IMR-90 (cell line): ENCODE measurements around the gene MYO9B. TPM values are rescaled to one million over a fixed set of nuclear protein-coding genes. Genes with fewer than 3 reads are reported as not detected.

Source experiments
- ATAC-seq: fragments of 200-7000 bp; cut with Tn5 transposase; 2 replicates; pipeline ENCODE4 v1.9.1; 2020; ENCODE audit warnings: low read depth, mild to moderate bottlenecking, moderate library complexity
- BruUV-seq: library from RNA; stranded (reverse); fragments of 400-500 nt; replicated peaks from 2 replicates; lab custom pipeline; 2021; lab: Mats Ljungman, UMichigan
- CTCF ChIA-PET: fragments of 300-600 bp; formaldehyde crosslinking; extraction: SDS; loops from one replicate; lab custom pipeline; 2021; ENCODE audit warnings: antibody characterized with exemption; lab: Yijun Ruan, JAX
- POLR2A ChIA-PET: fragments of 300-600 bp; sonication (Branson Sonifier 250); formaldehyde crosslinking; loops from one replicate; lab custom pipeline; 2022; ENCODE audit warnings: antibody characterized with exemption; ENCODE audit not compliant: unreplicated experiment; lab: Charles Lee
- DNase-seq: peaks from one replicate; pipeline ENCODE4 v3.0.0; 2013
- H2AFZ ChIP-seq: replicated peaks from 2 replicates; pipeline ENCODE3; 2013; ENCODE audit warnings: low read length, mild to moderate bottlenecking; ENCODE audit not compliant: poor library complexity
- H2AK5ac ChIP-seq: 2 replicates; pipeline ENCODE4 v1.6.1; 2013; ENCODE audit warnings: low read depth, low read length, inconsistent platforms
- H2AK9ac ChIP-seq: replicated peaks from 2 replicates; pipeline ENCODE3; 2013; ENCODE audit warnings: mild to moderate bottlenecking, low read depth, low read length, moderate library complexity; ENCODE audit not compliant: poor library complexity
- H2BK120ac ChIP-seq: 2 replicates; pipeline ENCODE4 v1.6.1; 2013; ENCODE audit warnings: low read depth, low read length, inconsistent platforms
- H2BK15ac ChIP-seq: 3 replicates; pipeline ENCODE4 v1.6.1; 2013; ENCODE audit warnings: low read depth, low read length, inconsistent platforms
- H2BK20ac ChIP-seq: 2 replicates; pipeline ENCODE4 v1.6.1; 2013; ENCODE audit warnings: low read depth, mild to moderate bottlenecking, inconsistent platforms, low read length, moderate library complexity
- H2BK5ac ChIP-seq: 2 replicates; pipeline ENCODE4 v1.6.1; 2013; ENCODE audit warnings: mild to moderate bottlenecking, low read depth, low read length, inconsistent platforms; ENCODE audit not compliant: poor library complexity, severe bottlenecking
- H3K14ac ChIP-seq: replicated peaks from 2 replicates; pipeline ENCODE4 v1.6.1; 2013; ENCODE audit warnings: low read depth, low read length, inconsistent platforms
- H3K18ac ChIP-seq: 2 replicates; pipeline ENCODE4 v1.6.1; 2013; ENCODE audit warnings: low read depth, low read length, control low read depth
- H3K23ac ChIP-seq: 2 replicates; pipeline ENCODE4 v1.6.1; 2013; ENCODE audit warnings: low read depth, low read length, inconsistent platforms
- H3K27ac ChIP-seq: 2 replicates; pipeline ENCODE4 v1.5.1; 2013; ENCODE audit warnings: mild to moderate bottlenecking, control low read depth, low read length; ENCODE audit not compliant: insufficient read depth
- H3K27me3 ChIP-seq: 2 replicates; pipeline ENCODE4 v1.6.1; 2013; ENCODE audit warnings: low read length; ENCODE audit not compliant: control insufficient read depth, insufficient read depth
- H3K36me3 ChIP-seq: 2 replicates; pipeline ENCODE4 v1.6.1; 2013; ENCODE audit warnings: low read length, mixed read lengths; ENCODE audit not compliant: control insufficient read depth, insufficient read depth
- H3K4ac ChIP-seq: 2 replicates; pipeline ENCODE4 v1.6.1; 2013; ENCODE audit warnings: low read depth, low read length, inconsistent platforms
- H3K4me1 ChIP-seq: 2 replicates; pipeline ENCODE4 v1.6.1; 2013; ENCODE audit warnings: low read length, mixed read lengths; ENCODE audit not compliant: control insufficient read depth, insufficient read depth
- H3K4me2 ChIP-seq: 2 replicates; pipeline ENCODE4 v1.6.1; 2013; ENCODE audit warnings: low read depth, mild to moderate bottlenecking, control low read depth, low read length, moderate library complexity
- H3K4me3 ChIP-seq: 2 replicates; pipeline ENCODE4 v1.5.1; 2013; ENCODE audit warnings: low read depth, mild to moderate bottlenecking, control low read depth, low read length, moderate library complexity; ENCODE audit not compliant: insufficient read depth
- H3K56ac ChIP-seq: 2 replicates; pipeline ENCODE4 v1.6.1; 2013; ENCODE audit warnings: low read length, inconsistent platforms; ENCODE audit not compliant: insufficient read depth; ENCODE audit errors: extremely low read depth
- H3K79me1 ChIP-seq, 2 experiments: 2 replicates each; pipeline ENCODE4 v1.6.1; 2013; ENCODE audit warnings: low read length in 2 of 2, inconsistent platforms in 1 of 2, low read depth in 1 of 2
- H3K9ac ChIP-seq: 2 replicates; pipeline ENCODE4 v1.6.1; 2013; ENCODE audit warnings: low read depth, low read length, control low read depth
- H3K9me1 ChIP-seq: 2 replicates; pipeline ENCODE4 v1.6.1; 2013; ENCODE audit warnings: low read length, inconsistent platforms; ENCODE audit not compliant: insufficient read depth
- H3K9me3 ChIP-seq: 2 replicates; pipeline ENCODE4 v1.6.1; 2013; ENCODE audit warnings: low read length; ENCODE audit not compliant: control insufficient read depth, insufficient read depth
- H4K20me1 ChIP-seq: 2 replicates; pipeline ENCODE4 v1.6.1; 2013; ENCODE audit warnings: low read length, inconsistent platforms; ENCODE audit not compliant: insufficient read depth
- H4K5ac ChIP-seq: 2 replicates; pipeline ENCODE4 v1.6.1; 2013; ENCODE audit warnings: mild to moderate bottlenecking, low read depth, low read length, control low read depth
- H4K8ac ChIP-seq, 2 experiments: 2 replicates each; pipeline ENCODE4 v1.6.1; 2013; ENCODE audit warnings: low read depth in 2 of 2, low read length in 2 of 2, control low read depth in 1 of 2, inconsistent platforms in 1 of 2
- H4K91ac ChIP-seq: 2 replicates; pipeline ENCODE4 v1.6.1; 2013; ENCODE audit warnings: low read depth, low read length, inconsistent platforms; ENCODE audit not compliant: insufficient read depth
- BHLHE40 ChIP-seq: fragments of 150-350 bp; IDR thresholded peaks from 2 replicates; pipeline ENCODE4 v1.6.1; 2016; ENCODE audit warnings: mild to moderate bottlenecking, low read depth, low read length
- CTCF ChIP-seq: conservative IDR thresholded peaks from 2 replicates; pipeline ENCODE4 v1.5.1; 2012; ENCODE audit warnings: mild to moderate bottlenecking, low read depth, low read length, improper control_type of control experiment
- MAZ ChIP-seq: IDR thresholded peaks from 2 replicates; pipeline ENCODE4 v1.6.1; 2012; ENCODE audit warnings: low read depth, mild to moderate bottlenecking, low read length, improper control_type of control experiment, moderate library complexity, borderline replicate concordance
- MXI1 ChIP-seq: IDR thresholded peaks from 2 replicates; pipeline ENCODE4 v1.6.1; 2012; ENCODE audit warnings: low read depth, mild to moderate bottlenecking, low read length, moderate library complexity, borderline replicate concordance
- NFE2L2 ChIP-seq: fragments of 150-350 bp; IDR thresholded peaks from 2 replicates; pipeline ENCODE4 v1.6.1; 2016; ENCODE audit warnings: low read depth, mild to moderate bottlenecking, low read length
- POLR2A ChIP-seq: IDR thresholded peaks from 2 replicates; pipeline ENCODE4 v1.6.1; 2012; ENCODE audit warnings: mild to moderate bottlenecking, low read depth, low read length
- RAD21 ChIP-seq: IDR thresholded peaks from 2 replicates; pipeline ENCODE4 v1.6.1; 2012; ENCODE audit warnings: low read length, improper control_type of control experiment
- RCOR1 ChIP-seq: IDR thresholded peaks from 2 replicates; pipeline ENCODE4 v1.6.1; 2012; ENCODE audit warnings: mild to moderate bottlenecking, low read length, improper control_type of control experiment; ENCODE audit not compliant: insufficient replicate concordance
- RFX5 ChIP-seq: IDR thresholded peaks from 2 replicates; pipeline ENCODE4 v1.8.0; 2012; ENCODE audit warnings: low read depth, mild to moderate bottlenecking, low read length, moderate library complexity
- USF2 ChIP-seq: fragments of 150-350 bp; IDR thresholded peaks from 2 replicates; pipeline ENCODE4 v1.6.1; 2017; ENCODE audit warnings: mild to moderate bottlenecking, antibody characterized with exemption, low read length, low read depth
- WGBS, 2 experiments: methylation state at CpG; one replicate each; pipeline versions ENCODE4 v1.1.5 to v1.1.7; 2013; ENCODE audit warnings: missing lambda C conversion rate in 2 of 2; ENCODE audit not compliant: insufficient read length in 1 of 2; ENCODE audit errors: extremely low coverage in 2 of 2; 5-methylcytosine and 5-hydroxymethylcytosine counted together
- dilution Hi-C: fragments of 300-500 bp; cut with HindIII; formaldehyde crosslinking; loops from one replicate; pipeline ENCODE4 v1.14.3; 2018; ENCODE audit warnings: low sequenced_read_pairs; ENCODE audit not compliant: unreplicated experiment
- in situ Hi-C: fragments of 300-500 bp; cut with MboI; formaldehyde crosslinking; loops from 3 replicates; pipeline ENCODE4 v1.14.3; 2019; ENCODE audit warnings: low sequenced_read_pairs, inconsistent platforms, mixed read lengths
- intact Hi-C: fragments of 100-400 bp; cut with micrococcal nuclease; formaldehyde crosslinking; loops from 2 replicates; pipeline ENCODE4 v1.10.0; 2022
- polyA plus RNA-seq, 3 experiments: library from polyadenylated mRNA; depleted of rRNA; stranded (reverse); fragments of >200 nt; gene quantifications; 2 replicates each; pipeline ENCODE4 v1.2.3, GENCODE V29; 2012; ENCODE audit warnings: low replicate concordance in 1 of 3
- total RNA-seq: library from RNA; depleted of rRNA; stranded (reverse); fragments of >200 nt; gene quantifications from 2 replicates; pipeline ENCODE4 v1.2.3, GENCODE V29; 2012

MYO9B gene
- total and polyA plus RNA-seq, 2 of the 4 experiments (the other 2 are of a cell fraction), result 61.8 to 77.8 TPM

- TF ChIP-seq CTCF, result peak; percentile 85
Observed at GRCh38 chr19:17079710-17080439, 4.3 kb downstream of the MYO9B start (continued).

GRCh38 chr19:17080440-17080801, 4.8 kb downstream of the MYO9B start:
- H3K27ac ChIP-seq, result peak overlapping the region; percentile 75

More at GRCh38 chr19:17080440-17080801, 4.8 kb downstream of the MYO9B start:
- H4K20me1 ChIP-seq, result peaks cover 72% of the 10 kb centered on the region
- peak overlapping the region; percentile 21 to 68; a peak in 1 of 4 replicates for H4K8ac ChIP-seq
- H3K9me3 ChIP-seq, result no peaks in the 10 kb centered on the region
- in situ Hi-C loops (no loop called here), intact Hi-C loops (loop anchor here (1.0 kb wide), 3 partner anchors 9 to 55 kb away; no protein-coding TSS in a partner anchor), dilution Hi-C loops (no loop called here)
- peak overlapping the region; percentile 42 for H2BK20ac ChIP-seq
- H2BK120ac ChIP-seq, result peak overlapping the region; percentile 49
- ChIA-PET POLR2A (no interaction called here), CTCF (interaction anchor here (0.6 to 1.0 kb wide), 3 partner anchors 9 to 200 kb away, joined by 3 read pairs; no protein-coding TSS in a partner anchor)
- no peaks in the 10 kb centered on the region for H3K27me3 ChIP-seq
- H3K56ac ChIP-seq, result no peak overlapping the region
- peak overlapping the region; percentile 73 for H2AFZ ChIP-seq
- H3K9me1 ChIP-seq, result peaks cover 21% of the 10 kb centered on the region
- no TSS peak for BruUV-seq
- peak overlapping the region; percentile 61; the same call in 1 of the 2 replicates for H3K14ac ChIP-seq
- 0% methylated on average over 1 of the region's 4 CpGs; no CpG with 5 or more reads in 1 of the 2 experiments for WGBS, 2 experiments
- H3K9ac ChIP-seq, result peak overlapping the region; percentile 44
- H4K5ac ChIP-seq, result peak overlapping the region; percentile 24; the same call in 1 of the 2 replicates
- peak overlapping the region; percentile 77 for H3K4me2 ChIP-seq
- no peak for TF ChIP-seq RCOR1
- TF ChIP-seq USF2, result no peak
- no peak for TF ChIP-seq CTCF
- TF ChIP-seq BHLHE40, result no peak
- TF ChIP-seq MXI1, result no peak
- TF ChIP-seq RFX5, result no peak
- no peak for TF ChIP-seq POLR2A
- no peak for TF ChIP-seq RAD21
- TF ChIP-seq NFE2L2, result no peak
- no peak for TF ChIP-seq MAZ
- peak overlapping the region; percentile 13; the same call in 1 of the 2 replicates for H3K4me3 ChIP-seq
- peak overlapping the region; percentile 73 for H4K91ac ChIP-seq
- H2BK15ac ChIP-seq, result peak overlapping the region; percentile 82; the same call in 2 of the 3 replicates
- H3K79me1 ChIP-seq, result peaks cover 9 to 33% of the 10 kb centered on the region in 2 experiments; a peak in 3 of 4 replicates
- peaks cover 8% of the 10 kb centered on the region; the same call in 1 of the 2 replicates for H3K36me3 ChIP-seq
- H3K23ac ChIP-seq, result peak overlapping the region; percentile 61
- peak overlapping the region; percentile 80 for H2AK9ac ChIP-seq
- ATAC-seq, result no peak
- no peak for DNase-seq
- H3K4ac ChIP-seq, result peak overlapping the region; percentile 87
- peaks cover 18% of the 10 kb centered on the region for H3K4me1 ChIP-seq
- H2BK5ac ChIP-seq, result peak overlapping the region; percentile 79
- H3K18ac ChIP-seq, result peak overlapping the region; percentile 40
- H2AK5ac ChIP-seq, result peak overlapping the region; percentile 90
